HEK293 (cell line): Measurements from ENCODE around the gene FBXO10.

Experiments used
- MZF1 ChIP-seq: fragments of 450-650 bp; formaldehyde crosslinking; IDR thresholded peaks from 2 replicates; pipeline ENCODE4 v1.5.1; 2017; ENCODE audit warnings: missing biosample characterization, missing genetic modification characterization, borderline replicate concordance
- ZBTB20 ChIP-seq: fragments of 450-650 bp; formaldehyde crosslinking; IDR thresholded peaks from 2 replicates; pipeline ENCODE4 v1.5.1; 2016; ENCODE audit warnings: missing biosample characterization, missing genetic modification characterization
- ZNF146 ChIP-seq: fragments of 450-650 bp; formaldehyde crosslinking; IDR thresholded peaks from 2 replicates; pipeline ENCODE4 v1.5.1; 2016; ENCODE audit warnings: missing biosample characterization, missing genetic modification characterization
- TF ChIP-seq, protein P1 (sequence below): fragments of 450-650 bp; formaldehyde crosslinking; IDR thresholded peaks from 2 replicates; pipeline ENCODE4 v1.5.1; 2016; ENCODE audit warnings: missing biosample characterization, missing genetic modification characterization

DNA sequence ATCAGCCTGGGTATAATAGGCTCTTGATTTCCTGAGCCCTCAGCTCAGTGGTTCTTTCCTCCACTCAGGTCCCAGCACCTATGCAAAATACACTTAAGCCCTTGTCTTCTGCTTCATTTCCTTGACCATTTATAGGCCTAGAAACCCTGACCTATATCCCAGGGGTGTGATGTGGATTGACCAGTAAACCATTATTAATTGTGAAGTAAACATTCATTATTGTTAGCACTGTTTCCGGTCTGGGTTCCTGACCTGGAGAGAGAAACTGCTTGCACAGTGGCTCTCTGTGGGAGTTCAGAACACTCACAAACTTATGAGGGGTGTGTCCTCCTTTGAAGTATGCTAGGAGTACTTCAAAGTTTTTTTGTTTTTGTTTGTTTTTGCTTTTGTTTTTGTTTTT lies 35.8 kb upstream of the FBXO10 start:
- TF ChIP-seq, protein P1, sequence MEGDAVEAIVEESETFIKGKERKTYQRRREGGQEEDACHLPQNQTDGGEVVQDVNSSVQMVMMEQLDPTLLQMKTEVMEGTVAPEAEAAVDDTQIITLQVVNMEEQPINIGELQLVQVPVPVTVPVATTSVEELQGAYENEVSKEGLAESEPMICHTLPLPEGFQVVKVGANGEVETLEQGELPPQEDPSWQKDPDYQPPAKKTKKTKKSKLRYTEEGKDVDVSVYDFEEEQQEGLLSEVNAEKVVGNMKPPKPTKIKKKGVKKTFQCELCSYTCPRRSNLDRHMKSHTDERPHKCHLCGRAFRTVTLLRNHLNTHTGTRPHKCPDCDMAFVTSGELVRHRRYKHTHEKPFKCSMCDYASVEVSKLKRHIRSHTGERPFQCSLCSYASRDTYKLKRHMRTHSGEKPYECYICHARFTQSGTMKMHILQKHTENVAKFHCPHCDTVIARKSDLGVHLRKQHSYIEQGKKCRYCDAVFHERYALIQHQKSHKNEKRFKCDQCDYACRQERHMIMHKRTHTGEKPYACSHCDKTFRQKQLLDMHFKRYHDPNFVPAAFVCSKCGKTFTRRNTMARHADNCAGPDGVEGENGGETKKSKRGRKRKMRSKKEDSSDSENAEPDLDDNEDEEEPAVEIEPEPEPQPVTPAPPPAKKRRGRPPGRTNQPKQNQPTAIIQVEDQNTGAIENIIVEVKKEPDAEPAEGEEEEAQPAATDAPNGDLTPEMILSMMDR (tag by site-specific recombination): no peak
- TF ChIP-seq ZBTB20 (tag by site-specific recombination) (no peak), MZF1 (tag by site-specific recombination) (no peak), ZNF146 (tag by site-specific recombination) (no peak)
